SK-N-SH (cell line): ENCODE data around the gene UPK1A.
"Not testable (repeated sequence)": the region's sequence is repeated elsewhere in the genome, so short reads cannot be mapped to it uniquely, and the experiment has no call there.

Experiments
- ELF1 ChIP-seq: IDR thresholded peaks from 2 replicates; pipeline ENCODE4 v1.4.0; 2012
- FOXJ3 ChIP-seq: sonication (generic); formaldehyde crosslinking; IDR thresholded peaks from 2 replicates; pipeline ENCODE4 v1.5.1; 2020; ENCODE audit warnings: mild to moderate bottlenecking, missing genetic modification reagents
- POLR2AphosphoS5 ChIP-seq: IDR thresholded peaks from 2 replicates; pipeline ENCODE4 v1.6.1; 2012; ENCODE audit warnings: low read depth, low read length
- RCOR1 ChIP-seq: fragments of 150-350 bp; IDR thresholded peaks from 2 replicates; pipeline ENCODE4 v1.6.1; 2017; ENCODE audit warnings: antibody characterized with exemption, low read length
- SIN3A ChIP-seq: IDR thresholded peaks from 2 replicates; pipeline ENCODE4 v1.6.1; 2012; ENCODE audit warnings: low read depth, mild to moderate bottlenecking, low read length, moderate library complexity, borderline replicate concordance
- SMC3 ChIP-seq: IDR thresholded peaks from 2 replicates; pipeline ENCODE4 v1.6.1; 2012; ENCODE audit warnings: low read depth, low read length, improper control_type of control experiment
- TAF1 ChIP-seq: IDR thresholded peaks from 2 replicates; pipeline ENCODE4 v1.6.1; 2012; ENCODE audit warnings: low read depth, mild to moderate bottlenecking, low read length, moderate library complexity, borderline replicate concordance
- TF ChIP-seq, protein P1 (sequence below): fragments of 200-600 bp; sonication (generic); IDR thresholded peaks from 2 replicates; pipeline ENCODE4 v1.6.1; 2017; ENCODE audit warnings: antibody characterized with exemption, mild to moderate bottlenecking, moderate library complexity
- TF ChIP-seq, protein P2 (sequence below): fragments of 150-350 bp; IDR thresholded peaks from 2 replicates; pipeline ENCODE4 v1.6.1; 2016; ENCODE audit warnings: mild to moderate bottlenecking, low read depth, low read length
- TF ChIP-seq, protein P3 (sequence below): IDR thresholded peaks from 2 replicates; pipeline ENCODE4 v1.4.0; 2012; ENCODE audit warnings: low read depth
- TF ChIP-seq, protein P4 (sequence below): IDR thresholded peaks from 2 replicates; pipeline ENCODE4 v1.6.1; 2012; ENCODE audit warnings: mild to moderate bottlenecking, low read depth, low read length, moderate library complexity

DNA sequence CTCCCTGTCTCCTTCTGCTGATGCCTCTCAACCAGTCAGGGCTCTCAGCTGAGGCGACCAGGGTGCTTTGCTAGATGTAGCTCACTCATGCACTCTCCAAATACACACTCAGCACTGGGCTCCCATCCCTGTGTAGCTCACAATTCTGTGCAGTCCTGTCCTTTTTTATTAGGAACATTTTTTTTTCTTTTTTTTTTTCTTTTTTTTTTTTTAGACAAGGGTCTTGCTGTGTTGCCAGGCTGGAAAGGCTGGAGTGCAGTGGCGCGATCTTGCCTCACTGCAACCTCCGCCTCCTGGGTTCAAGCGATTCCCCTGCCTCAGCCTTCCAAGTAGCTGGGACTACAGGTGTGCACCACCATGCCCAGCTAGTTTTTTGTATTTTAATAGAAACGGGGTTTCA, 11.5 kb upstream of the UPK1A start:
- TF ChIP-seq, protein P1, sequence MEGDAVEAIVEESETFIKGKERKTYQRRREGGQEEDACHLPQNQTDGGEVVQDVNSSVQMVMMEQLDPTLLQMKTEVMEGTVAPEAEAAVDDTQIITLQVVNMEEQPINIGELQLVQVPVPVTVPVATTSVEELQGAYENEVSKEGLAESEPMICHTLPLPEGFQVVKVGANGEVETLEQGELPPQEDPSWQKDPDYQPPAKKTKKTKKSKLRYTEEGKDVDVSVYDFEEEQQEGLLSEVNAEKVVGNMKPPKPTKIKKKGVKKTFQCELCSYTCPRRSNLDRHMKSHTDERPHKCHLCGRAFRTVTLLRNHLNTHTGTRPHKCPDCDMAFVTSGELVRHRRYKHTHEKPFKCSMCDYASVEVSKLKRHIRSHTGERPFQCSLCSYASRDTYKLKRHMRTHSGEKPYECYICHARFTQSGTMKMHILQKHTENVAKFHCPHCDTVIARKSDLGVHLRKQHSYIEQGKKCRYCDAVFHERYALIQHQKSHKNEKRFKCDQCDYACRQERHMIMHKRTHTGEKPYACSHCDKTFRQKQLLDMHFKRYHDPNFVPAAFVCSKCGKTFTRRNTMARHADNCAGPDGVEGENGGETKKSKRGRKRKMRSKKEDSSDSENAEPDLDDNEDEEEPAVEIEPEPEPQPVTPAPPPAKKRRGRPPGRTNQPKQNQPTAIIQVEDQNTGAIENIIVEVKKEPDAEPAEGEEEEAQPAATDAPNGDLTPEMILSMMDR, result not testable (repeated sequence)
- TF ChIP-seq, protein P2, sequence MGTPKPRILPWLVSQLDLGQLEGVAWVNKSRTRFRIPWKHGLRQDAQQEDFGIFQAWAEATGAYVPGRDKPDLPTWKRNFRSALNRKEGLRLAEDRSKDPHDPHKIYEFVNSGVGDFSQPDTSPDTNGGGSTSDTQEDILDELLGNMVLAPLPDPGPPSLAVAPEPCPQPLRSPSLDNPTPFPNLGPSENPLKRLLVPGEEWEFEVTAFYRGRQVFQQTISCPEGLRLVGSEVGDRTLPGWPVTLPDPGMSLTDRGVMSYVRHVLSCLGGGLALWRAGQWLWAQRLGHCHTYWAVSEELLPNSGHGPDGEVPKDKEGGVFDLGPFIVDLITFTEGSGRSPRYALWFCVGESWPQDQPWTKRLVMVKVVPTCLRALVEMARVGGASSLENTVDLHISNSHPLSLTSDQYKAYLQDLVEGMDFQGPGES, result not testable (repeated sequence)
- TF ChIP-seq, protein P3, sequence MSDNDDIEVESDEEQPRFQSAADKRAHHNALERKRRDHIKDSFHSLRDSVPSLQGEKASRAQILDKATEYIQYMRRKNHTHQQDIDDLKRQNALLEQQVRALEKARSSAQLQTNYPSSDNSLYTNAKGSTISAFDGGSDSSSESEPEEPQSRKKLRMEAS, result not testable (repeated sequence)
- TF ChIP-seq TAF1; SMC3; SIN3A; RCOR1; POLR2AphosphoS5; FOXJ3 (CRISPR knock-in tag); ELF1: not testable (repeated sequence)
- TF ChIP-seq, protein P4, sequence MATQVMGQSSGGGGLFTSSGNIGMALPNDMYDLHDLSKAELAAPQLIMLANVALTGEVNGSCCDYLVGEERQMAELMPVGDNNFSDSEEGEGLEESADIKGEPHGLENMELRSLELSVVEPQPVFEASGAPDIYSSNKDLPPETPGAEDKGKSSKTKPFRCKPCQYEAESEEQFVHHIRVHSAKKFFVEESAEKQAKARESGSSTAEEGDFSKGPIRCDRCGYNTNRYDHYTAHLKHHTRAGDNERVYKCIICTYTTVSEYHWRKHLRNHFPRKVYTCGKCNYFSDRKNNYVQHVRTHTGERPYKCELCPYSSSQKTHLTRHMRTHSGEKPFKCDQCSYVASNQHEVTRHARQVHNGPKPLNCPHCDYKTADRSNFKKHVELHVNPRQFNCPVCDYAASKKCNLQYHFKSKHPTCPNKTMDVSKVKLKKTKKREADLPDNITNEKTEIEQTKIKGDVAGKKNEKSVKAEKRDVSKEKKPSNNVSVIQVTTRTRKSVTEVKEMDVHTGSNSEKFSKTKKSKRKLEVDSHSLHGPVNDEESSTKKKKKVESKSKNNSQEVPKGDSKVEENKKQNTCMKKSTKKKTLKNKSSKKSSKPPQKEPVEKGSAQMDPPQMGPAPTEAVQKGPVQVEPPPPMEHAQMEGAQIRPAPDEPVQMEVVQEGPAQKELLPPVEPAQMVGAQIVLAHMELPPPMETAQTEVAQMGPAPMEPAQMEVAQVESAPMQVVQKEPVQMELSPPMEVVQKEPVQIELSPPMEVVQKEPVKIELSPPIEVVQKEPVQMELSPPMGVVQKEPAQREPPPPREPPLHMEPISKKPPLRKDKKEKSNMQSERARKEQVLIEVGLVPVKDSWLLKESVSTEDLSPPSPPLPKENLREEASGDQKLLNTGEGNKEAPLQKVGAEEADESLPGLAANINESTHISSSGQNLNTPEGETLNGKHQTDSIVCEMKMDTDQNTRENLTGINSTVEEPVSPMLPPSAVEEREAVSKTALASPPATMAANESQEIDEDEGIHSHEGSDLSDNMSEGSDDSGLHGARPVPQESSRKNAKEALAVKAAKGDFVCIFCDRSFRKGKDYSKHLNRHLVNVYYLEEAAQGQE, result not testable (repeated sequence)
